Endothelial cell of umbilical vein (primary cell): ENCODE results near the gene MBTPS2. TPM values are rescaled to one million over a fixed set of nuclear protein-coding genes. Genes with fewer than 3 reads are reported as not detected.

Experiments used
- BruUV-seq: library from RNA; stranded (reverse); fragments of 400-500 nt; replicated peaks from 2 replicates; lab custom pipeline; 2021; lab: Mats Ljungman, UMichigan
- CTCF ChIA-PET: fragments of 300-600, 350-600 bp; sonication (Branson Sonifier 250); formaldehyde crosslinking; loops from one replicate; lab custom pipeline; 2021; ENCODE audit warnings: antibody characterized with exemption, inconsistent platforms; lab: Charles Lee
- POLR2A ChIA-PET: fragments of 300-600, 350-600 bp; sonication (Branson Sonifier 250); formaldehyde crosslinking; loops from one replicate; lab custom pipeline; 2021; ENCODE audit warnings: antibody characterized with exemption, inconsistent platforms; lab: Charles Lee
- DNase-seq: peaks from one replicate; pipeline ENCODE4 v3.0.0-alpha.2; 2011; ENCODE audit warnings: low read depth, low spot score
- FAIRE-seq: peaks from 2 replicates; lab custom pipeline; 2011; peaks lifted over from hg19 to GRCh38; lab: Jason Lieb, UNC
- H2AFZ ChIP-seq: 2 replicates; pipeline ENCODE4 v1.6.0; 2012; ENCODE audit warnings: low read depth, low read length, control low read depth, inconsistent platforms
- H3K27ac ChIP-seq: 2 replicates; pipeline ENCODE4 v1.5.1; 2011; ENCODE audit warnings: low read depth, mild to moderate bottlenecking, control low read depth, low read length, moderate library complexity; ENCODE audit not compliant: insufficient read depth
- H3K27me3 ChIP-seq, 2 experiments: 2 replicates each; pipeline versions ENCODE4 v1.6.0 to v1.6.1; 2011; ENCODE audit warnings: low read length in 2 of 2, mixed read lengths in 1 of 2; ENCODE audit not compliant: control insufficient read depth in 2 of 2, insufficient read depth in 2 of 2
- H3K36me3 ChIP-seq, 2 experiments: 2 replicates in 1 of 2; 3 replicates in 1 of 2; pipeline ENCODE4 v1.5.1; 2011; ENCODE audit warnings: low read length in 2 of 2, mild to moderate bottlenecking in 1 of 2, moderate library complexity in 1 of 2; ENCODE audit not compliant: control insufficient read depth in 2 of 2, insufficient read depth in 2 of 2; ENCODE audit errors: extremely low read depth in 1 of 2
- H3K4me1 ChIP-seq: 3 replicates; pipeline ENCODE4 v1.5.1; 2011; ENCODE audit warnings: mild to moderate bottlenecking, low read length; ENCODE audit not compliant: control insufficient read depth, insufficient read depth; ENCODE audit errors: extremely low read depth
- H3K4me2 ChIP-seq: 2 replicates; pipeline ENCODE4 v1.6.1; 2011; ENCODE audit warnings: low read length, control low read depth, mixed read lengths; ENCODE audit not compliant: insufficient read depth
- H3K4me3 ChIP-seq, 3 experiments: fragments of 200-600 bp in 1 of 3; sonication (generic), shearing (Covaris generic) in 1 of 3; replicated peaks in 1 of 3; 2 replicates each; pipeline ENCODE4 v1.5.1; 2011 to 2016; ENCODE audit warnings: control low read depth in 3 of 3, low read length in 3 of 3, mild to moderate bottlenecking in 2 of 3, inconsistent platforms in 1 of 3, low read depth in 1 of 3, moderate library complexity in 1 of 3; ENCODE audit not compliant: insufficient read depth in 1 of 3
- H3K79me2 ChIP-seq: 2 replicates; pipeline ENCODE4 v1.6.0; 2012; ENCODE audit warnings: low read length, inconsistent platforms; ENCODE audit not compliant: control insufficient read depth, insufficient read depth
- H3K9ac ChIP-seq: replicated peaks from 2 replicates; pipeline ENCODE3; 2011; ENCODE audit warnings: low read length, control low read depth; ENCODE audit not compliant: insufficient read depth; ENCODE audit errors: extremely low read depth
- H3K9me1 ChIP-seq: replicated peaks from 3 replicates; pipeline ENCODE4 v1.6.0; 2011; ENCODE audit warnings: mild to moderate bottlenecking, low read length; ENCODE audit not compliant: control insufficient read depth, insufficient read depth; ENCODE audit errors: extremely low read depth
- H3K9me3 ChIP-seq: replicated peaks from 2 replicates; pipeline ENCODE4 v1.5.1; 2012; ENCODE audit warnings: low read length, inconsistent platforms; ENCODE audit not compliant: control insufficient read depth, insufficient read depth
- H4K20me1 ChIP-seq: replicated peaks from 2 replicates; pipeline ENCODE3; 2011; ENCODE audit warnings: mild to moderate bottlenecking, low read length; ENCODE audit not compliant: control insufficient read depth, insufficient read depth; ENCODE audit errors: extremely low read depth
- EZH2 ChIP-seq: IDR thresholded peaks from 2 replicates; pipeline ENCODE4 v1.6.1; 2012; ENCODE audit warnings: borderline replicate concordance, low read depth, mild to moderate bottlenecking, moderate library complexity, low read length, inconsistent platforms; ENCODE audit not compliant: severe bottlenecking
- FOS ChIP-seq: IDR thresholded peaks from 2 replicates; pipeline ENCODE4 v1.6.1; 2011; ENCODE audit warnings: mild to moderate bottlenecking, low read length, moderate library complexity, borderline replicate concordance; ENCODE audit not compliant: insufficient read depth
- GATA2 ChIP-seq: IDR thresholded peaks from 2 replicates; pipeline ENCODE4 v1.7.0; 2011; ENCODE audit warnings: low read depth, mild to moderate bottlenecking, moderate library complexity, mixed read lengths, low read length; ENCODE audit not compliant: insufficient read length, insufficient read depth
- JUN ChIP-seq: IDR thresholded peaks from 2 replicates; pipeline ENCODE4 v1.6.1; 2011; ENCODE audit warnings: borderline replicate concordance, low read depth; ENCODE audit not compliant: insufficient read length, insufficient read depth
- MYC ChIP-seq: IDR thresholded peaks from one replicate; pipeline ENCODE4 v1.6.1; 2011; ENCODE audit warnings: mild to moderate bottlenecking, low read depth, low read length
- POLR2A ChIP-seq: IDR thresholded peaks from 2 replicates; pipeline ENCODE4 v1.6.1; 2012; ENCODE audit warnings: low read depth, mild to moderate bottlenecking, control low read depth, low read length
- POLR2AphosphoS5 ChIP-seq: IDR thresholded peaks from 2 replicates; pipeline ENCODE4 v1.6.1; 2012; ENCODE audit warnings: low read depth, mild to moderate bottlenecking, control low read depth, low read length, moderate library complexity; ENCODE audit not compliant: insufficient read depth
- dilution Hi-C: fragments of 300-500 bp; cut with MboI; formaldehyde crosslinking; loops from one replicate; pipeline ENCODE4 v1.15.0; 2019; ENCODE audit warnings: low sequenced_read_pairs; ENCODE audit not compliant: extremely low pct_ligation_motif_present
- intact Hi-C: fragments of 100-400 bp; cut with micrococcal nuclease; formaldehyde crosslinking; loops from one replicate; pipeline ENCODE4 v1.10.0; 2022
- polyA plus RNA-seq, 4 experiments: library from polyadenylated mRNA; depleted of rRNA in 3 of 4; stranded (reverse) in 3 of 4; unstranded in 1 of 4; fragments of >200 nt; gene quantifications; 2 replicates each; pipeline versions ENCODE4 v1.2.1 to v1.2.3, GENCODE V29; 2011 to 2012; ENCODE audit warnings: missing spikeins in 1 of 4
- total RNA-seq: library from RNA; stranded (reverse); gene quantifications from 2 replicates; pipeline ENCODE4 v1.2.3, GENCODE V29; 2021
- TF ChIP-seq, protein P1 (sequence below), 2 donors: IDR thresholded peaks; 1 replicate in 1 of 2; 2 replicates in 1 of 2; pipeline ENCODE4 v1.5.1; 2011; ENCODE audit warnings: low read length in 2 of 2, mild to moderate bottlenecking in 2 of 2, moderate library complexity in 2 of 2, control low read depth in 1 of 2, inconsistent platforms in 1 of 2, low read depth in 1 of 2; ENCODE audit not compliant: insufficient read depth in 1 of 2; ENCODE audit errors: extremely low read depth in 1 of 2
- TF ChIP-seq, protein P2 (sequence below): IDR thresholded peaks from 2 replicates; pipeline ENCODE4 v1.6.1; 2011; ENCODE audit not compliant: insufficient read depth, insufficient read length

MBTPS2 gene
- total and polyA plus RNA-seq, 2 donors (not counting 3 experiments of a cell fraction or from before 2014, with no cell fraction given), result 11.4 to 16.4 TPM

DNA sequence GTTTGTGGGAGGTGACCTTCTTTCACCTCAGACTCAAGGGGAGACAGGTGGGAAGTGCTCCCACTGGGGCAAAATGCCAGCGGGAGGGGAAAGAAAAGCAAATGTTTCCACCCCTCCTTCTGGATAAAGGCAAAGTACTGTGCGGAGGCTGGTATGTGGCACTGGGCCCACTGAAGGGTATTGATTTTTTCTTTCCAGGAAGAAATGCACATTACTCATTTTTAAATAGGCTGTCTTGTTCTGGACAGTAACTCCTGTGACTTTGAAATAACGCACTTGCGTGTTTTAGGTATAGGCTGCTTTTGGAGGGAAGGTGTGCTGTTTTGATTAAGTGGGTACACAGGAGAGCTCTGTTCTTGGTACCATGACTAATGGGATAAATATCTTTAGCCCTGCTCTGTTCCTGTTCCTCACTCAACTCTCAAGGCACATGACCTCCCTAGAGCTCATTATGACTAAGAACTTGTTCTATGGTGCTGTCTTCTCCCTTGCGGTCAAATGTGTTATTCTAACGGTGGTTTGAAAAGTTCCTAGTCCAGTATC is 40.7 kb upstream of the MBTPS2 start:
- H3K9me1 ChIP-seq, result no peaks in the 10 kb centered on the region
- dilution Hi-C loops, result no loop called here
- CTCF ChIA-PET, result interaction anchor here (1.5 kb wide), 1 partner anchor 8 kb away, joined by 4 read pairs; no protein-coding TSS in a partner anchor
- H3K79me2 ChIP-seq, result no peaks in the 10 kb centered on the region
- no peak overlapping the region for H3K27ac ChIP-seq
- H3K27me3 ChIP-seq, result no peaks in the 10 kb centered on the region
- no peak overlapping the region for H3K4me2 ChIP-seq
- H3K9me3 ChIP-seq, result no peaks in the 10 kb centered on the region
- BruUV-seq, result no TSS peak
- POLR2A ChIA-PET, result no interaction called here
- no peak overlapping the region for H2AFZ ChIP-seq
- TF ChIP-seq FOS, result no peak
- no peak for TF ChIP-seq POLR2AphosphoS5
- TF ChIP-seq JUN, result no peak
- TF ChIP-seq, protein P1, sequence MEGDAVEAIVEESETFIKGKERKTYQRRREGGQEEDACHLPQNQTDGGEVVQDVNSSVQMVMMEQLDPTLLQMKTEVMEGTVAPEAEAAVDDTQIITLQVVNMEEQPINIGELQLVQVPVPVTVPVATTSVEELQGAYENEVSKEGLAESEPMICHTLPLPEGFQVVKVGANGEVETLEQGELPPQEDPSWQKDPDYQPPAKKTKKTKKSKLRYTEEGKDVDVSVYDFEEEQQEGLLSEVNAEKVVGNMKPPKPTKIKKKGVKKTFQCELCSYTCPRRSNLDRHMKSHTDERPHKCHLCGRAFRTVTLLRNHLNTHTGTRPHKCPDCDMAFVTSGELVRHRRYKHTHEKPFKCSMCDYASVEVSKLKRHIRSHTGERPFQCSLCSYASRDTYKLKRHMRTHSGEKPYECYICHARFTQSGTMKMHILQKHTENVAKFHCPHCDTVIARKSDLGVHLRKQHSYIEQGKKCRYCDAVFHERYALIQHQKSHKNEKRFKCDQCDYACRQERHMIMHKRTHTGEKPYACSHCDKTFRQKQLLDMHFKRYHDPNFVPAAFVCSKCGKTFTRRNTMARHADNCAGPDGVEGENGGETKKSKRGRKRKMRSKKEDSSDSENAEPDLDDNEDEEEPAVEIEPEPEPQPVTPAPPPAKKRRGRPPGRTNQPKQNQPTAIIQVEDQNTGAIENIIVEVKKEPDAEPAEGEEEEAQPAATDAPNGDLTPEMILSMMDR (IDR thresholded peaks at IDR 0.05; ENCODE audit: extremely low read depth in 1 of 2, insufficient read depth in 1 of 2, low read depth in 1 of 2, low read length in 2 of 2), result no peak
- no peak for TF ChIP-seq EZH2
- TF ChIP-seq MYC, result no peak
- no peak for TF ChIP-seq POLR2A
- no peak for TF ChIP-seq GATA2
- TF ChIP-seq, protein P2, sequence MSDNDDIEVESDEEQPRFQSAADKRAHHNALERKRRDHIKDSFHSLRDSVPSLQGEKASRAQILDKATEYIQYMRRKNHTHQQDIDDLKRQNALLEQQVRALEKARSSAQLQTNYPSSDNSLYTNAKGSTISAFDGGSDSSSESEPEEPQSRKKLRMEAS, result no peak
- no peak overlapping the region for H3K4me3 ChIP-seq
- intact Hi-C loops, result no loop called here
- DNase-seq (no peak), FAIRE-seq (no peak)
- no peaks in the 10 kb centered on the region for H3K36me3 ChIP-seq
- no peak overlapping the region for H3K9ac ChIP-seq
- H4K20me1 ChIP-seq, result no peaks in the 10 kb centered on the region
- H3K4me1 ChIP-seq, result no peaks in the 10 kb centered on the region
